Left lung (tissue), 10 donors: ENCODE data around the gene PGRMC2. TPM values are rescaled to one million over a fixed set of nuclear protein-coding genes. Genes with fewer than 3 reads are reported as not detected.

Experiments
- ATAC-seq: fragments of 200-7000 bp; cut with Tn5 transposase; one replicate; pipeline ENCODE4 v1.9.1; 2020; ENCODE audit warnings: moderate library complexity
- DNase-seq, 4 donors: peaks; one replicate each; pipeline ENCODE4 v3.0.0-alpha.2; 2013 to 2020
- H3K27ac ChIP-seq, 2 donors: fragments of 200-600 bp; sonication (generic) in 1 of 2; one replicate each; pipeline versions ENCODE4 v1.5.0 to v1.8.0; 2020 to 2021
- H3K27me3 ChIP-seq, 2 donors: fragments of 200-600 bp; sonication (generic) in 1 of 2; one replicate each; pipeline versions ENCODE4 v1.5.0 to v1.8.0; 2020 to 2021
- H3K36me3 ChIP-seq, 2 donors: fragments of 200-600 bp; sonication (generic) in 1 of 2; one replicate each; pipeline versions ENCODE4 v1.5.0 to v1.8.0; 2020 to 2021
- H3K4me1 ChIP-seq, 2 donors: fragments of 200-600 bp; one replicate each; pipeline ENCODE4 v1.8.0; 2021
- H3K4me3 ChIP-seq, 2 donors: fragments of 200-600 bp; sonication (generic) in 1 of 2; one replicate each; pipeline versions ENCODE4 v1.5.0 to v1.8.0; 2020 to 2021; ENCODE audit warnings: mild to moderate bottlenecking in 1 of 2
- H3K9me3 ChIP-seq, 2 donors: fragments of 200-600 bp; sonication (generic) in 1 of 2; one replicate each; pipeline versions ENCODE4 v1.5.0 to v1.8.0; 2020 to 2021
- CTCF ChIP-seq, 2 donors: fragments of 200-600 bp; sonication (generic) in 1 of 2; IDR thresholded peaks; one replicate each; pipeline versions ENCODE4 v1.5.0 to v1.8.0; 2021; ENCODE audit warnings: antibody characterized with exemption in 2 of 2
- intact Hi-C, 2 donors: fragments of 100-400 bp; cut with DNase I; formaldehyde crosslinking; loops; one replicate each; pipeline versions ENCODE4 v1.11.2 to v1.14.2; 2022
- polyA plus RNA-seq, 6 donors: library from polyadenylated mRNA; unstranded; fragments of 120-200 nt; gene quantifications; one replicate each; pipeline ENCODE4 v1.2.1, GENCODE V29; 2013; ENCODE audit not compliant: insufficient read length in 6 of 6
- total RNA-seq, 2 donors: library from RNA; stranded (reverse); fragmentation: NEBNext Ultra II Directional; extraction: Animal tissue kit (Norgen Biotek cat#: 25700); gene quantifications; one replicate each; pipeline ENCODE4 v1.2.1, GENCODE V29; 2021
- donor health status: DM: no; HTN: yes; CAD: no.
- donor health status: DM: no; HTN: no; CAD: no.

PGRMC2 gene
- total and polyA plus RNA-seq, 8 donors, result 59.7 to 84.5 (median 77.4) TPM

- Histone ChIP-seq H3K4me3 (no peak overlapping the region), H3K27me3 (no peaks in the 10 kb centered on the region), H3K27ac (no peak overlapping the region), H3K36me3 (no peaks in the 10 kb centered on the region), H3K4me1 (no peaks in the 10 kb centered on the region), H3K9me3 (no peaks in the 10 kb centered on the region)
- ATAC-seq, result no peak
- intact Hi-C loops, result no loop called here
- DNase-seq, result no peak
- TF ChIP-seq CTCF (IDR thresholded peaks at IDR 0.05), result no peak
Observed at GRCh38 chr4:128295255-128295654, 7.6 kb upstream of the PGRMC2 start.

- DNase-seq (no peak), ATAC-seq (no peak)
- no peaks in the 10 kb centered on the region for H3K9me3 ChIP-seq
- peaks cover 0 to under 1% of the 10 kb centered on the region in 2 donors for H3K4me1 ChIP-seq
- no peak overlapping the region for H3K27ac ChIP-seq
- no peaks in the 10 kb centered on the region for H3K27me3 ChIP-seq
- H3K36me3 ChIP-seq, result no peaks in the 10 kb centered on the region
- TF ChIP-seq CTCF (IDR thresholded peaks at IDR 0.05), result no peak
- intact Hi-C loops, result no loop called here
- no peak overlapping the region for H3K4me3 ChIP-seq
Observed at GRCh38 chr4:128294464-128294863, 6.9 kb upstream of the PGRMC2 start.

GRCh38 chr4:128292349-128292748, 4.7 kb upstream of the PGRMC2 start:
- peaks cover 0 to 9% of the 10 kb centered on the region in 2 donors for H3K4me1 ChIP-seq
- no peak for ATAC-seq
- no peak for TF ChIP-seq CTCF (IDR thresholded peaks at IDR 0.05)

GRCh38 chr4:128291096-128291495, 3.5 kb upstream of the PGRMC2 start:
- DNase-seq (no peak), ATAC-seq (no peak)
- no peaks in the 10 kb centered on the region for H3K27me3 ChIP-seq
- H3K9me3 ChIP-seq, result no peaks in the 10 kb centered on the region
- peaks cover 5 to 14% of the 10 kb centered on the region in 2 donors for H3K4me1 ChIP-seq
- H3K27ac ChIP-seq, result no peak overlapping the region
- intact Hi-C loops, result no loop called here
- no peak for TF ChIP-seq CTCF (IDR thresholded peaks at IDR 0.05)
- H3K4me3 ChIP-seq, result no peak overlapping the region
- H3K36me3 ChIP-seq, result no peaks in the 10 kb centered on the region

More at GRCh38 chr4:128292349-128292748, 4.7 kb upstream of the PGRMC2 start:
- intact Hi-C loops, result no loop called here
- Histone ChIP-seq H3K9me3 (no peaks in the 10 kb centered on the region), H3K4me3 (no peak overlapping the region), H3K27ac (no peak overlapping the region), H3K27me3 (no peaks in the 10 kb centered on the region), H3K36me3 (no peaks in the 10 kb centered on the region)
- no peak for DNase-seq

GRCh38 chr4:128290526-128290925, 2.9 kb upstream of the PGRMC2 start:
- Histone ChIP-seq H3K27ac (no peak overlapping the region), H3K36me3 (no peaks in the 10 kb centered on the region), H3K4me1 (peaks cover 10 to 20% of the 10 kb centered on the region in 2 donors), H3K27me3 (no peaks in the 10 kb centered on the region), H3K4me3 (no peak overlapping the region), H3K9me3 (no peaks in the 10 kb centered on the region)
- intact Hi-C loops, result no loop called here
- no peak for ATAC-seq
- no peak for DNase-seq
- no peak for TF ChIP-seq CTCF (IDR thresholded peaks at IDR 0.05)
